ENCODE measurements around the gene EZR. TPM values are rescaled to one million over a fixed set of nuclear protein-coding genes. Genes with fewer than 3 reads are reported as not detected.
"Not testable (repeated sequence)": the region's sequence is repeated elsewhere in the genome, so short reads cannot be mapped to it uniquely, and the experiment has no call there.

The EZR gene
- total RNA-seq, 1 experiment from 2014 or later: 1,402 TPM

DNA sequence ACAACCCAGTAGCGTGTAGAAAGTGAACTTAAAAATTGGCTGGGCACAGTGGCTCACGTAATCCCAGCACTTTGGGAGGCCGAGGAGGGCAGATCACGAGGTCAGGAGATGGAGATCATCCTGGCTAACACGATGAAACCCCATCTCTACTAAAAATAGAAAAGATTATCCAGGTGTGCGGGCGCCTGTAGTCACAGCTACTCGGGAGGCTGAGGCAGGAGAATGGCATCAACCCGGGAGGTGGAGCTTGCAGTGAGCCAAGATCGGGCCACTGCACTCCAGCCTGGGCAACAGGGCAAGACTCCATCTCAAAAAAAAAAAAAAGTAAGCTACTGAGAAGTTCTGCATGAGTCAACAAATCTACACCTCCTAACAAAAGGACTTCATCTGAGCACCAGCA is 26.7 kb downstream of the EZR start:
- ATAC-seq; intact Hi-C loops (cut with micrococcal nuclease); DNase-seq (ENCODE audit: low read depth, low spot score); RAD21 ChIA-PET (ENCODE audit: low non-redundant PET in 1 of 2, low total read pairs in 2 of 2, uncharacterized antibody in 2 of 2, unreplicated experiment in 2 of 2); H3K9me2 ChIP-seq (ENCODE audit: insufficient read depth); H3K9ac ChIP-seq (ENCODE audit: low read length); BruUV-seq (replicated peaks); H3K27me3 ChIP-seq (ENCODE audit: insufficient read depth, low read length); H2AFZ ChIP-seq (ENCODE audit: low read depth, low read length, poor library complexity, severe bottlenecking); H3K9me3 ChIP-seq (ENCODE audit: control insufficient read depth in 1 of 2, insufficient read depth in 1 of 2, low read depth in 1 of 2, low read length in 2 of 2); H3K4me3 ChIP-seq (replicated peaks in 1 of 2; ENCODE audit: low read depth in 1 of 2, low read length in 2 of 2): not testable (repeated sequence)
- CTCF ChIA-PET: interaction anchor here (0.9 to 2.2 kb wide), 8 partner anchors 9 to 101 kb away, joined by 3 to 11 read pairs (median 6); no protein-coding TSS in a partner anchor
- H4K20me1 ChIP-seq (ENCODE audit: insufficient read depth): peaks cover 89% of the 10 kb centered on the region
- peak overlapping the region; percentile 26 for H3K4me2 ChIP-seq (ENCODE audit: low read length)
- H3K27ac ChIP-seq (ENCODE audit: low read depth, low read length): peak overlapping the region; percentile 42
- peaks cover 15 to 72% of the 10 kb centered on the region in 2 experiments for H3K36me3 ChIP-seq (ENCODE audit: control insufficient read depth in 1 of 2, insufficient read depth in 2 of 2, low read length in 2 of 2)
- peaks cover 68 to 100% of the 10 kb centered on the region in 2 experiments for H3K4me1 ChIP-seq (ENCODE audit: control insufficient read depth in 1 of 2, insufficient read depth in 2 of 2, low read length in 2 of 2)
- H3K79me2 ChIP-seq (ENCODE audit: insufficient read depth, low read length): peaks cover 100% of the 10 kb centered on the region
- POLR2A ChIA-PET: interaction anchor here (1.0 to 1.4 kb wide), 2 partner anchors 14 to 19 kb away, joined by 3 to 5 read pairs; no protein-coding TSS in a partner anchor

DNA sequence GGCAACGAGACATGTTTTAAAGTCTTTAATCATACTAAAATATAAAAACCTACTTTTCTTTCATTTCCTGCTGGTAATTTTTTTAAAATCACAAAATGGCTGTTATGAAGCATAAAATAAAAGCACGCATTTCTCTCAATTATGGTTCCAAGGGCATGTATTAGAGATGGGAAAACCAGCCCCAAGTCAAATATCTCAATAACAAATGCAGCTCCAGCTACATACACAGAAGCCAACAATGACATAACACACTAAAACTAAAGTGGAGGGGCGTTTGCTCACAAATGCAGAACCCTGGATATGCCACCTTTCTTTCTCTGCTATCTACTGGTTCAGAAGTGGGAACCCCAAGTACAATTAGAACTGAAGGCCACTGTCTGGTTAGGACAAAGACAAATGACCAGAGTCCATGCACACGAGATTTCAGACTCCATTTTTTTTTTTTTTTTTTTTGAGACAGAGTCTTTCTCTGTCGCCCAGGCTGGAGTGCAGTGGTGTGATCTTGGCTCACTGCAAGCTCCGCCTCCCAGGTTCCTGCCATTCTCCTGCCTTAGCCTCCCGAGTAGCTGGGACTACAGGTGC is 27.8 kb downstream of the EZR start:
- Histone ChIP-seq H3K4me2 (ENCODE audit: low read length) (peak overlapping the region; percentile 1; the same call in 1 of the 2 replicates), H3K9ac (ENCODE audit: low read length) (no peak overlapping the region), H3K27ac (ENCODE audit: low read depth, low read length) (peak overlapping the region; percentile 24; the same call in 1 of the 2 replicates), H2AFZ (ENCODE audit: low read depth, low read length, poor library complexity, severe bottlenecking) (no peak overlapping the region), H4K20me1 (ENCODE audit: insufficient read depth) (peaks cover 86% of the 10 kb centered on the region), H3K9me2 (ENCODE audit: insufficient read depth) (no peaks in the 10 kb centered on the region), H3K4me3 (replicated peaks in 1 of 2; ENCODE audit: low read depth in 1 of 2, low read length in 2 of 2) (no peak overlapping the region), H3K9me3 (ENCODE audit: control insufficient read depth in 1 of 2, insufficient read depth in 1 of 2, low read depth in 1 of 2, low read length in 2 of 2) (no peaks in the 10 kb centered on the region), H3K27me3 (ENCODE audit: insufficient read depth, low read length) (no peaks in the 10 kb centered on the region), H3K36me3 (ENCODE audit: control insufficient read depth in 1 of 2, insufficient read depth in 2 of 2, low read length in 2 of 2) (peaks cover 25 to 73% of the 10 kb centered on the region in 2 experiments), H3K4me1 (ENCODE audit: control insufficient read depth in 1 of 2, insufficient read depth in 2 of 2, low read length in 2 of 2) (peaks cover 57 to 100% of the 10 kb centered on the region in 2 experiments), H3K79me2 (ENCODE audit: insufficient read depth, low read length) (peaks cover 100% of the 10 kb centered on the region)
- CTCF ChIA-PET: interaction anchor here (2.2 kb wide), 1 partner anchor 17 kb away, joined by 6 read pairs; no protein-coding TSS in a partner anchor
- BruUV-seq (replicated peaks): no TSS peak
- POLR2A ChIA-PET: interaction anchor here (0.7 kb wide), 1 partner anchor 77 kb away, joined by 3 read pairs; no protein-coding TSS in a partner anchor
- DNase-seq (ENCODE audit: low read depth, low spot score) (no peak), ATAC-seq (no peak)
- intact Hi-C loops (cut with micrococcal nuclease): no loop called here
- TF ChIP-seq ELF1 (IDR thresholded peaks at IDR 0.05; ENCODE audit: borderline replicate concordance, low read depth): no peak
- peak; percentile 55; the same call in 1 of the 2 replicates for TF ChIP-seq POLR2AphosphoS5 (IDR thresholded peaks at IDR 0.05; ENCODE audit: low read depth, low read length)
- RAD21 ChIA-PET (ENCODE audit: low non-redundant PET in 1 of 2, low total read pairs in 2 of 2, uncharacterized antibody in 2 of 2, unreplicated experiment in 2 of 2): no interaction called here

Measured in HCT116 (cell line).